Mesothelial cell of epicardium (in vitro differentiated cells): ENCODE results near the gene BTF3. TPM values are rescaled to one million over a fixed set of nuclear protein-coding genes. Genes with fewer than 3 reads are reported as not detected.
A peak's percentile ranks its signal among the peaks of the same experiment; 100 is the strongest.

ENCODE experiments used
- DNase-seq, 2 experiments: peaks; one replicate each; pipeline ENCODE4 v3.0.0; 2021; ENCODE audit warnings: low spot score in 2 of 2; ENCODE audit not compliant: unreplicated experiment in 2 of 2
- H3K27ac Mint-ChIP-seq: 2 replicates; pipeline ENCODE4 v1.8.0; 2021; ENCODE audit warnings: mixed read lengths
- H3K27me3 Mint-ChIP-seq: 2 replicates; pipeline ENCODE4 v1.8.0; 2021; ENCODE audit warnings: low read depth, mixed read lengths
- H3K36me3 Mint-ChIP-seq: 2 replicates; pipeline ENCODE4 v1.8.0; 2021; ENCODE audit warnings: mixed read lengths
- H3K4me1 Mint-ChIP-seq: 2 replicates; pipeline ENCODE4 v1.8.0; 2021; ENCODE audit warnings: mixed read lengths
- H3K4me3 Mint-ChIP-seq: 2 replicates; pipeline ENCODE4 v1.8.0; 2021; ENCODE audit warnings: mild to moderate bottlenecking, moderate library complexity, mixed read lengths
- H3K9me3 Mint-ChIP-seq: 2 replicates; pipeline ENCODE4 v1.8.0; 2021; ENCODE audit warnings: mixed read lengths
- total RNA-seq: library from RNA; stranded (reverse); gene quantifications from 3 replicates; pipeline ENCODE4 v1.2.1, GENCODE V29; 2021
- TF ChIP-seq, protein P1 (sequence below): fragments of 200-600 bp; sonication (generic); IDR thresholded peaks from one replicate; pipeline ENCODE4 v1.5.0; 2021; ENCODE audit warnings: antibody characterized with exemption; ENCODE audit not compliant: unreplicated experiment

BTF3 gene
- total RNA-seq, 1 donor from 2014 or later, result 641 TPM

DNA sequence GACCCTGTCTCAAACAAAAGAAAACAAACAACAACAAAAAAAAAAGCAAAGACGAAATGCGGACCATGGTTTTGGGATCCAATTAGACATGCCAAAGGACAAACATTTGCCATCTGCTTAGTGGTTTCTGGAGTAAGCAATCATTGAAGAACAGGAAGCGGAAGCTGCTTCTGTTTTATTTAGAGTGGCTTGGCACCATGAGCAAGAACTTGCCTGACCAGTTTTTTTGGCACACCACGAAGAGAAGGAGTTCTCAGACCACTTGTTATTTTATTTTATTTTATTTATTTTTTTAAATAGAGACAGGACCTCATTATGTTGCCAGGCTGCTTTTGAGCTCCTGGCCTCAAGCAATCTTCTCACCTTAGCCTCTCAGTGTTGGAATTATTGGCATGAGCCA, 17.0 kb downstream of the BTF3 start:
- Mint-ChIP-seq H3K36me3 (no peaks in the 10 kb centered on the region), H3K9me3 (no peaks in the 10 kb centered on the region), H3K4me1 (peaks cover 8% of the 10 kb centered on the region), H3K27me3 (no peaks in the 10 kb centered on the region), H3K27ac (no peak overlapping the region), H3K4me3 (no peak overlapping the region)
- DNase-seq, result no peak
- TF ChIP-seq, protein P1, sequence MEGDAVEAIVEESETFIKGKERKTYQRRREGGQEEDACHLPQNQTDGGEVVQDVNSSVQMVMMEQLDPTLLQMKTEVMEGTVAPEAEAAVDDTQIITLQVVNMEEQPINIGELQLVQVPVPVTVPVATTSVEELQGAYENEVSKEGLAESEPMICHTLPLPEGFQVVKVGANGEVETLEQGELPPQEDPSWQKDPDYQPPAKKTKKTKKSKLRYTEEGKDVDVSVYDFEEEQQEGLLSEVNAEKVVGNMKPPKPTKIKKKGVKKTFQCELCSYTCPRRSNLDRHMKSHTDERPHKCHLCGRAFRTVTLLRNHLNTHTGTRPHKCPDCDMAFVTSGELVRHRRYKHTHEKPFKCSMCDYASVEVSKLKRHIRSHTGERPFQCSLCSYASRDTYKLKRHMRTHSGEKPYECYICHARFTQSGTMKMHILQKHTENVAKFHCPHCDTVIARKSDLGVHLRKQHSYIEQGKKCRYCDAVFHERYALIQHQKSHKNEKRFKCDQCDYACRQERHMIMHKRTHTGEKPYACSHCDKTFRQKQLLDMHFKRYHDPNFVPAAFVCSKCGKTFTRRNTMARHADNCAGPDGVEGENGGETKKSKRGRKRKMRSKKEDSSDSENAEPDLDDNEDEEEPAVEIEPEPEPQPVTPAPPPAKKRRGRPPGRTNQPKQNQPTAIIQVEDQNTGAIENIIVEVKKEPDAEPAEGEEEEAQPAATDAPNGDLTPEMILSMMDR, result no peak

DNA sequence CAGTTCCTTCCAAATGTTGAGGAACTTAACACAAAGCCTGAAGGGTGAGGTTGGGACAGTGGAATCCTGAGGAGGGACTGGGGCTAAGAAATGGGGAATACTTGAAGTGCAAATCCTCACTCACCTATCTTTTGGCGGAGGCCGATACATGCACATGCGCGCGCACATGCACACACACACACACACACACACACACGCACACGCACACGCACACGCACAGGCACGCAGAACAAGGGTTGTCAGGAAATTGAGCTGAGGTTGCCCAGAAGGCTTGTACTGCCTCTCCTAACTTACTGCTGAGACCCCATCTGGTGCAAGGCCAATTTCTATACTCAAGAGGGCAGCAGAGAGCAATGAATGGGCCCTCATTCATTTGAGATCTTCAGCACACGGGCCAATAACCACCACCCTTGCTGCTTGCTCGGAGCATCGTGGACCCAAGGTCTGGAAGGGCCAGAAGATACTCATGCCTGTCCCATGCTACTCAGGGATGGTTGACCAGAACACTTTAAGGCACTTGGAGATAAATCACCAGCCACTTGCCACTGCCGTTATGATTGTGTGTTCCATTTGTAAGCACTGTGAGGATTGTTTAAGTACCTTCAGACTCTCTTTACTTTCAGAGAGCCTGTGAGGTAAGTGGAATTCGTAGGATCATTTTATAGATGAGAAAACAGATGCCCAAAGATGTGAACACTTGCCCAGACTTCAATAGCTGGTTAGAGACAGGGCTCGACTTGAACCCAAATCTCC, 21.5 kb downstream of the BTF3 start:
- peak in 1 of 2 experiments; percentile 62 for DNase-seq
- Mint-ChIP-seq H3K9me3 (no peaks in the 10 kb centered on the region), H3K27ac (no peak overlapping the region), H3K4me1 (peaks cover 8% of the 10 kb centered on the region), H3K36me3 (no peaks in the 10 kb centered on the region), H3K4me3 (no peak overlapping the region), H3K27me3 (no peaks in the 10 kb centered on the region)
- TF ChIP-seq, protein P1, result peak; percentile 52

DNA sequence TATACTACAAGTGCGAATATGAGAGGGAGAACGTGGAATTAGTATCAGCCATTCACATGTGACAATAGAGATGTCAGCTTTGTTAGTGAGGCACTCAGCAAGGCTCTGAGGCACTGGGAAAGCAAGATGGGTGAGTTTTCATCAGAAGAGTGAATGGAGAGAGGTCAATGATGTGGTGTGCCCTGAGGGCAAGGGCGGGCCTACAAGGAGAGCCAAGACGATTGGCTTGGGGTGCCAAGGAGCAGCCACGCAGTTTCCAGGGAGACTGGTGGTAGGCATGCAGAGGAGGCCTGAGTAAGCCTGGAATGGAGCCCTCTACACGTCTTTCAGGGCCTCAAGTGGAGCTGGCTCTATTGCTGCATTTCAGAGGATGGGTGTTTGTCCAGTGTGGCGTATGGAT, 24.7 kb downstream of the BTF3 start:
- H3K27ac Mint-ChIP-seq, result no peak overlapping the region
- no peaks in the 10 kb centered on the region for H3K36me3 Mint-ChIP-seq
- no peak for DNase-seq
- H3K9me3 Mint-ChIP-seq, result no peaks in the 10 kb centered on the region
- no peak overlapping the region for H3K4me3 Mint-ChIP-seq
- H3K27me3 Mint-ChIP-seq, result no peaks in the 10 kb centered on the region
- TF ChIP-seq, protein P1, result no peak
- peaks cover 2% of the 10 kb centered on the region for H3K4me1 Mint-ChIP-seq

DNA sequence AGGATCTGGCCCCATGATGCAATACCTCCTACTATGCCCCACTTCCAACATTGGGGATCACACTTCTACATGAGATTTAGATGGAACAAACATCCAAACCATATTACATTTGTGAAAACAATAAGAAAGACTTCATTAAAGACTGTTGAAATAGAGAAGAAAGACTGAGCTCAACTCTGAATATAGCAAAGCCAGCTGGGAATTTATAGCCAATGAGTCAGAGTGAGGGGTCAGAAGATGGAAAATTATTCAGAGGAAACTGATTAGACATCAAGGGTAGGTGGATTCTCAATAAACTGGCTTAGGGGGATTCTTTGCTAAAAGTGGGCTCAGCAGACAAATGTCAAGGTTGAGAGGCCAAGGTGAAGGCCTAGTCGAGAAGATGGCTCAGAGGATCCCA, 25.6 kb downstream of the BTF3 start:
- no peak for DNase-seq
- H3K4me3 Mint-ChIP-seq, result no peak overlapping the region

DNA sequence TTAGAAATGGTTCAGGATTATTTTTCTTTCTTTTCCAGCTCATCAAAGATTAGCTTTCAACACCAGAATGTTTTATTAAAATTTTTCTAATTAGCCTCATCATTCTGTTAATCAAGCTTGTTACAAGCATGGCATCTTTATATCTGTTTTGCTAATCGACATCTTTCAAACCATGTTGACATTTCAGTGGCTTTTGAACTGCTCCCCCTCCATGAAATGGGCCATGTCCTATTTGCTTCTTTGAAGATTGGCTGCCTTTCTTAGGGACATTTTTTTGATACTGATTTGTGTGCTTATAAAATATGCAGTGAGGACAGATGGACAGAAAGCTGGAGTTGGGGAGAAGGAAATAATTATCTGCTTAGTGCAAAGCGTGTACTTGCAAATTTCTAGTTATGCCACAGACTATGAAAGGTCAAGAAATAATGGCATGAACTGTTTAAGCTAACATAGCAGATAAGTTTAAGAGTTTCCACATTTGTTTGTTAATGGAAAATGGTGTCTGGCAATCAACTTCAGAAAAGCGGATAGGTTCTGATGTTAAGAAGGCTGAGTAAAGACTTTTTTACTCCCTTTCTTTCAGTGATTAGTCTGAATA, 27.5 kb downstream of the BTF3 start:
- Mint-ChIP-seq H3K4me3 (no peak overlapping the region), H3K27me3 (peaks cover 6% of the 10 kb centered on the region), H3K36me3 (no peaks in the 10 kb centered on the region), H3K4me1 (no peaks in the 10 kb centered on the region), H3K27ac (no peak overlapping the region), H3K9me3 (no peaks in the 10 kb centered on the region)
- TF ChIP-seq, protein P1, result no peak
- DNase-seq, result no peak

More for the DNA sequence above, 25.6 kb downstream of the BTF3 start:
- no peak overlapping the region for H3K27ac Mint-ChIP-seq
- TF ChIP-seq, protein P1, result no peak
- no peaks in the 10 kb centered on the region for H3K27me3 Mint-ChIP-seq
- H3K9me3 Mint-ChIP-seq, result no peaks in the 10 kb centered on the region
- no peaks in the 10 kb centered on the region for H3K36me3 Mint-ChIP-seq
- peaks cover 2% of the 10 kb centered on the region for H3K4me1 Mint-ChIP-seq
